Erythroblast (primary cell): ENCODE results near the gene ATPAF2.

ENCODE experiments used
- GATA1 ChIP-seq: IDR thresholded peaks from 2 replicates; pipeline ENCODE4 v1.6.1; 2011; ENCODE audit warnings: low read depth, mild to moderate bottlenecking, control low read depth, low read length, moderate library complexity
- POLR2A ChIP-seq: IDR thresholded peaks from 2 replicates; pipeline ENCODE4 v1.6.1; 2011; ENCODE audit warnings: mild to moderate bottlenecking, low read length

GRCh38 chr17:17972952-17973254, 66.1 kb downstream of the ATPAF2 start:
- no peak for TF ChIP-seq POLR2A
- TF ChIP-seq GATA1: no peak
